ENCODE measurements around the gene DMRT3. TPM values are rescaled to one million over a fixed set of nuclear protein-coding genes. Genes with fewer than 3 reads are reported as not detected.

Gene DMRT3, protein sequence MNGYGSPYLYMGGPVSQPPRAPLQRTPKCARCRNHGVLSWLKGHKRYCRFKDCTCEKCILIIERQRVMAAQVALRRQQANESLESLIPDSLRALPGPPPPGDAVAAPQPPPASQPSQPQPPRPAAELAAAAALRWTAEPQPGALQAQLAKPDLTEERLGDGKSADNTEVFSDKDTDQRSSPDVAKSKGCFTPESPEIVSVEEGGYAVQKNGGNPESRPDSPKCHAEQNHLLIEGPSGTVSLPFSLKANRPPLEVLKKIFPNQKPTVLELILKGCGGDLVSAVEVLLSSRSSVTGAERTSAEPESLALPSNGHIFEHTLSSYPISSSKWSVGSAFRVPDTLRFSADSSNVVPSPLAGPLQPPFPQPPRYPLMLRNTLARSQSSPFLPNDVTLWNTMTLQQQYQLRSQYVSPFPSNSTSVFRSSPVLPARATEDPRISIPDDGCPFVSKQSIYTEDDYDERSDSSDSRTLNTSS
- polyA plus RNA-seq (ENCODE audit: insufficient read length in 4 of 4): 1 to 10 TPM; 1.4 to 2.1 (median 1.7) TPM

- no peak for DNase-seq (ENCODE audit: low read depth in 4 of 4, low spot score in 3 of 4)
Observed at GRCh38 chr9:976258-976942, at the start of gene DMRT3. Gene DMRT3 (plus strand): TSS chr9:976655. CDS start chr9:977002, 347 bp downstream.

- DNase-seq (ENCODE audit: low read depth in 4 of 4, low spot score in 3 of 4): no peak
Observed at GRCh38 chr9:926976-927375, 49.5 kb upstream of the DMRT3 start.

DNA sequence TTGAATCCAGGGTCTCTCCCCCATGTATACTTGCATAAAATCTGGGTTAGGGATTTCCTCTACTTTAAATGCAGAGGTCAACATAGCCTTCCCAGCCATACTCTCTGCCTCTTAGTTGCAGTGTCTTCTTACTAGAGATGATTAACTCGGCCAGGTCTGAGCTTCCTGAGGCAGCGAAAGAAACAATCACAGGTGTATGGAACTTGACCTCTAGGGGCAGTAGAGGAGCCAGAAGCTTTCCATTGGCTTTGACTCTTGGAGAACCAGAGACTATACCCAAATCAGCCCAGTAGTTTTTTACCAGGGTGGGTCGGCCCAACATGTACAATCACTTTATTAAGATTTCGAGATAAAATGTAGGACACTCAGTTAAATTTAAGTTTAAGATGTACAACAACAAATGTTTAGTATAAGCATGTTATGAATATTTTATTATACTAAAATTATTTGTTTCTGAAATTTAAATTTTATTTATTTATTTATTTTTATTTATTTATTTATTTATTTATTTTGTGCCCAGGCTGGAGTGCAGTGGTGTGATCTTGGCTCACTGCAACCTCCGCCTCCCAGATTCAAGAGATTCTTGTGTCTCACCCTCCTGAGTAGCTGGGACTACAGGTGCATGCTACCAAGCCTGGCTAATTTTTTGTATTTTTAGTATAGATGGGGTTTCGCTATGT is 48.0 kb upstream of the DMRT3 start:
- DNase-seq (ENCODE audit: low read depth in 4 of 4, low spot score in 3 of 4): peak in 2 of 4 donors; percentile 18 to 39

GRCh38 chr9:929719-930118 is 46.7 kb upstream of the DMRT3 start:
- DNase-seq (ENCODE audit: low read depth in 4 of 4, low spot score in 3 of 4): no peak

- no peak for DNase-seq (ENCODE audit: low read depth in 4 of 4, low spot score in 3 of 4)
Observed at GRCh38 chr9:933356-933755, 43.1 kb upstream of the DMRT3 start.

GRCh38 chr9:935348-935965 is 41.0 kb upstream of the DMRT3 start:
- DNase-seq (ENCODE audit: low read depth in 4 of 4, low spot score in 3 of 4): no peak

GRCh38 chr9:942805-943580 is 33.5 kb upstream of the DMRT3 start:
- DNase-seq (ENCODE audit: low read depth in 4 of 4, low spot score in 3 of 4): no peak

GRCh38 chr9:947985-948384 is 28.5 kb upstream of the DMRT3 start:
- no peak for DNase-seq (ENCODE audit: low read depth in 4 of 4, low spot score in 3 of 4)

GRCh38 chr9:948497-948896 is 28.0 kb upstream of the DMRT3 start:
- no peak for DNase-seq (ENCODE audit: low read depth in 4 of 4, low spot score in 3 of 4)

GRCh38 chr9:950139-950538 is 26.3 kb upstream of the DMRT3 start:
- DNase-seq (ENCODE audit: low read depth in 4 of 4, low spot score in 3 of 4): no peak

GRCh38 chr9:952546-952945 is 23.9 kb upstream of the DMRT3 start:
- DNase-seq (ENCODE audit: low read depth in 4 of 4, low spot score in 3 of 4): no peak

GRCh38 chr9:959105-959504 is 17.4 kb upstream of the DMRT3 start:
- no peak for DNase-seq (ENCODE audit: low read depth in 4 of 4, low spot score in 3 of 4)

DNA sequence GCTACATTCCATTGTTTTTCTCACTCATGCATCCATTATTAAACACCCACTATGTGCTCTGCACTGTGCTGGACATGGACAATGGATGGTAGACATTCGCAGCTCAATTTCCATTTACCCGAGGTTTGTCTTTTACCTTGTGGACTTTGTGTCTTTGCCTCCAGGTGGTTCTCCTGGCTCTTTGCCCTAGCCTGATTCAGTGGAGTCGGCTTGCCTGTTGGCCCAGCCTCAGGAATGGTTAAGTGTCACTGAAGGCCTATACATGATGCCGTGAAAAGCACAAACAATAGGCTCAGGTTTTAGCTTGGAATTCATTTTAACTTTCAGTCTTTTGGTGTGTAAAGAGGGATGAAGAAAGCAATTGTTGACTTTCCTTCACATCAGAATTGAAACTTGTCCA is 16.5 kb upstream of the DMRT3 start:
- no peak for DNase-seq (ENCODE audit: low read depth in 4 of 4, low spot score in 3 of 4)

DNA sequence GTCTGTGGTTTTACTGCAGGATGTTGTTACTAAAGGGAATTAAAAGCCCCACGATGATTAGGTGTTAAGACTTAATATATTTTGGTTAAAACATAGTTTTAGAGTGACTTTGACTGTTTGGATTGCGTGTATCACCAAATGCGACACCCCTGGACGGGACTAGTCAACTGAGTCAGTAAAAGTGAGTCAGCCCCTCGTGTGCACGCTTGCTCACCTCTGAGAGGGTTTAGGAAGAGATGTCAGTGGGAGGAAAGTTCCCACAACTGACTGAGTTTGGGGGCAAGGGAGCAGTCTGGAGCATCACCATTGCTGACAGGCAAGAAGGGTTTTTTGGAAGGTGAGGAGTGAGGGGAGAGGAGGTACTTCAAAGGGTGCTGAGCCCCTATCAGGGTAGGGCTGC is 14.4 kb upstream of the DMRT3 start:
- DNase-seq (ENCODE audit: low read depth in 4 of 4, low spot score in 3 of 4): no peak

DNA sequence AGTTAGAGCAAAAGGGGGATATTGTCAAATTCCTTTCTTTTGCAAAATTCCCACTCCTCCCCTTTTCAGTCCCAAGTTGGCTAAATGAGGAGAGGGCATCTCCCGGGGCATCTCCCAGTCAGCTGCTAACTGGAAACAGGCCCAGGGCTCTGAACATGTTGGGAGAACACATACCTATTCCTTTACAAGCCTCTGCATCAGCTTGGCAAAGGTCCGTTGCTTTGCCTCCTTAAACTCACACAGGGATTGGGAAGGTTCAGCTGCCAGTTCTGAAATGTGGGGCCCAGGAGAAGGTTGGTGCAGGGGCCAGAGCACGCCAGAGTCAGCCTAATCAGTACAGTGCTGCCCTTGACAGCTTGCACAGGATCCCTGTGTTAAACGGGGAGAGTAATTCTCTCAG is 11.0 kb upstream of the DMRT3 start:
- no peak for DNase-seq (ENCODE audit: low read depth in 4 of 4, low spot score in 3 of 4)

DNA sequence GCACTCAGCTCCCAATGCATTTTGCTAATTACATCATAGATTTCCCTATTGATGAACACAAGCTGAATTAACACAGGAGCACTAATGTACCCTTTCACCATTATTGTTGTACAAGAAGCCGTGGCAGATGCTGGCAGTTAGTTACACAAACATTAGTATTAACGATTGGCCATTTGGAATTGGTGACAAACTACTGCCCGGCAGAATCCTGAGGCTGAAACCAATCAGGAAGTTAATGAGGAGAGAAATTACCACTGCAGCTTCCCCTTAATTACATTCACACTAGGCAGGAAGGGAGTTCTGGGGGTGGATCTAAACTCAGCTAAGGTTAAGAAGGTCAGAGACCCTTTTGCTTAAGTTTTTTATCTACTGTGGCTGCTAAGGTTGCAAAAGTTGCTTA is 9.6 kb upstream of the DMRT3 start:
- DNase-seq (ENCODE audit: low read depth in 4 of 4, low spot score in 3 of 4): no peak

- DNase-seq (ENCODE audit: low read depth in 4 of 4, low spot score in 3 of 4): no peak
Observed at GRCh38 chr9:967436-967835, 9.0 kb upstream of the DMRT3 start.

DNA sequence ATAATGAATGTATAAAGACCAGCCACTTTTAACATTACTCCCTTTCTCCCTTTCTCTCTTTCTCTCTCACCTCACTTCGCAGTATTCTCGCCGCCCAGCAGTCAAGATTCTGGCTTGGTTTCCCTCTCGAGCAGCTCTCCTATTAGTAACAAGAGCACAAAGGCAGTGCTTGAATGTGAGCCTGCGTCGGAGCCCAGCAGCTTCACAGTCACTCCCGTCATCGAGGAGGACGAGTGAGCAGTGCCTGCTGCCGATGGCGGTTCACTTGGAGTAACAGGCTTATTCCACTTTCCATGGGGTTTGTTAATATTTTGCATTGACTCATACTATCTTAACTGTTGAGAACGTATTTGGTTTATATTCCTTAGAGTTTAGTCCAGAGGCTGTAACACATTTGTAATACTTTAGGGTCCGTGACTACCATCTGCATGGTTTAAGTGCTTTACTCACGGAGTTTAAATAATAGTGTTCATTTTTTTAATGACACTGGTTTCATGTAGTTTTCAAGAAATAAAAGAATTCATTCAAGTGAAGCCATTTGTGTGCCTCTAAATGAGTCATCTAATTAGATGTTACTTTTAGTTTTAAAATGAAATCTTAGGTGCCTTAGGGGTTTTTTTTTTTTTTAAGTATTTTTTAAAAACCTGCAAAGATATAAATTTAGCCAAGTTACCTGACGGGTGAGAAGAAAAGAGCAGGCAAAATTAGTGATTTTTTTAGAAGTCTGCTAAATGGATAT is 8.4 kb upstream of the DMRT3 start:
- DNase-seq (ENCODE audit: low read depth in 4 of 4, low spot score in 3 of 4): no peak

DNA sequence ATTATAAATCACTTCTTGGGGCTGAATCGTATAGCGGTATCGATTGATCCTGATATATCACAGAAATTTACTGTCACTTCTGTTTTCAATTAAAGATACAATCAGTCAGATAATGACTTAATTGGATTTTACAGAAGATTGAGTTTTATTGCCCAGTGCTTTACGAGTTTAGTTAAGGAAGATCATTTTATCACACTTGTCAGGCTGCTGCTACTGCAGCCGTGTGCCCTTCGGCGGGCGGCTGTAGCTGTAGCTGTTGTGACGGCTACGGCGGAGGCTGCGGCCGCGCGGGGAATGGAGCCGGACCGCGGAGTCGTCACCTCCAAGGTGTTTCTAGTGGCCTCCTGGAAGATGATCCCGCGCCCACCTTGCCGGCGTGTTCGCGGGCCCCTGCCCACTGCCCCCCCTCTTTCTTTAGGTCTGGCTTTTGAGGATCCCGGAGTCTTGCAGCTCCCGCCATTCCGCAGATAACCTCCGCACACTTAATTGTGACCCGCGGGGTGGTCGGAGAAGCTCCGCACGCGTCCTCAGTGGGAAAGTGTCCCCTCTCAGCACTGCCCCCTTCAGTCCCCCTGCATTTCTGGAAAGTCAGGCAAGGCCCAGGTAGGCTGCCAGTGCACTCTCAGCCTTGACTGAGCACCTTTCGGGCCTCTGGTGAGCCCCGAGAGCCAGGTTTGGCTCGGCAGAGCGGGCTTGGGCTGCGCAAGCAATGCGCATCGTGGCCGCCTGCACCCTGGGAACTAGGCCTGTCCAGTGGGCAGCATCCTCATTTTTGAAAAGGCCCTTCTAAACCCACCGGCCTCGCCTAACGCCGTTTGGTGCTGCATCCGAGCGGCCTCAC is 6.9 kb upstream of the DMRT3 start:
- DNase-seq (ENCODE audit: low read depth in 4 of 4, low spot score in 3 of 4): no peak

Data from left renal pelvis (tissue), 4 donors.